Keratinocyte (primary cell): ENCODE data around the gene ARNT2.
A peak's percentile ranks its signal among the peaks of the same experiment; 100 is the strongest.

ENCODE experiments used
- EZH2 ChIP-seq: IDR thresholded peaks from one replicate; pipeline ENCODE4 v1.6.1; 2012; ENCODE audit warnings: inconsistent platforms, mild to moderate bottlenecking, low read length, moderate library complexity
- TF ChIP-seq, protein P1 (sequence below), 3 experiments: IDR thresholded peaks in 1 of 3; conservative IDR thresholded peaks in 1 of 3; optimal IDR thresholded peaks in 1 of 3; 2 replicates in 2 of 3; 3 replicates in 1 of 3; pipeline versions ENCODE3 to v1.5.1; 2011; ENCODE audit warnings: low read length in 3 of 3, mild to moderate bottlenecking in 3 of 3, moderate library complexity in 2 of 3, control low read depth in 1 of 3, inconsistent platforms in 1 of 3; ENCODE audit not compliant: insufficient read depth in 2 of 3; ENCODE audit errors: extremely low read depth in 1 of 3

DNA sequence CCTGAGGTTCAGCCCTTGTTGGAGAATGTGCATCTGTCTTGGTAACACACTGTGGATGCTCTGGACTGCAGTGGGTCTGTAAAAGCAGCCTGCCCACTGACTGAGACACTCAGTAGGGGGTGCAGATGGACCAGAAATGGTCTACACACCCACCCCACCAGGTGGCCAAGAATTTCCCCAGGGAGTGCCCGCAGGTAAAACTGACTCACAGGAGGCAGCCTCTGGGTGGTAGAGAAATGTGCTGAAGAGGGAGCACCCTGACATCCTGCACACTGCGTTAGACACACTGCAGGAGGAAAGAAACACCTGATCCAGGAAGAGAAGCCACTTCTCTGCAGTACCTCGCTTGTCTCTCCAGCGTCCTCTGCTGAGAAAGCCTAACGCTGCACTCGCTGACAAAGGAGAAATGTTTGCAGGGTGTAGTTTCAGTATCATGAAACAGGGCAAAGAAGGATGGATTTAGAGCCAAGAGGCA lies 181.4 kb downstream of the ARNT2 start:
- TF ChIP-seq, protein P1, sequence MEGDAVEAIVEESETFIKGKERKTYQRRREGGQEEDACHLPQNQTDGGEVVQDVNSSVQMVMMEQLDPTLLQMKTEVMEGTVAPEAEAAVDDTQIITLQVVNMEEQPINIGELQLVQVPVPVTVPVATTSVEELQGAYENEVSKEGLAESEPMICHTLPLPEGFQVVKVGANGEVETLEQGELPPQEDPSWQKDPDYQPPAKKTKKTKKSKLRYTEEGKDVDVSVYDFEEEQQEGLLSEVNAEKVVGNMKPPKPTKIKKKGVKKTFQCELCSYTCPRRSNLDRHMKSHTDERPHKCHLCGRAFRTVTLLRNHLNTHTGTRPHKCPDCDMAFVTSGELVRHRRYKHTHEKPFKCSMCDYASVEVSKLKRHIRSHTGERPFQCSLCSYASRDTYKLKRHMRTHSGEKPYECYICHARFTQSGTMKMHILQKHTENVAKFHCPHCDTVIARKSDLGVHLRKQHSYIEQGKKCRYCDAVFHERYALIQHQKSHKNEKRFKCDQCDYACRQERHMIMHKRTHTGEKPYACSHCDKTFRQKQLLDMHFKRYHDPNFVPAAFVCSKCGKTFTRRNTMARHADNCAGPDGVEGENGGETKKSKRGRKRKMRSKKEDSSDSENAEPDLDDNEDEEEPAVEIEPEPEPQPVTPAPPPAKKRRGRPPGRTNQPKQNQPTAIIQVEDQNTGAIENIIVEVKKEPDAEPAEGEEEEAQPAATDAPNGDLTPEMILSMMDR (optimal IDR thresholded peaks at IDR 0.05 in 1 of 3, IDR thresholded peaks at IDR 0.05 in 1 of 3, conservative IDR thresholded peaks at IDR 0.05 in 1 of 3; ENCODE audit: extremely low read depth in 1 of 3, insufficient read depth in 2 of 3, low read length in 3 of 3) = peak; percentile 68 to 72 (median 72)
- no peak for TF ChIP-seq EZH2
